ENCODE data around the gene PRRT1B.

GRCh38 chr9:131523086-131523388, 22.3 kb upstream of the PRRT1B start:
- TF ChIP-seq, protein P1, sequence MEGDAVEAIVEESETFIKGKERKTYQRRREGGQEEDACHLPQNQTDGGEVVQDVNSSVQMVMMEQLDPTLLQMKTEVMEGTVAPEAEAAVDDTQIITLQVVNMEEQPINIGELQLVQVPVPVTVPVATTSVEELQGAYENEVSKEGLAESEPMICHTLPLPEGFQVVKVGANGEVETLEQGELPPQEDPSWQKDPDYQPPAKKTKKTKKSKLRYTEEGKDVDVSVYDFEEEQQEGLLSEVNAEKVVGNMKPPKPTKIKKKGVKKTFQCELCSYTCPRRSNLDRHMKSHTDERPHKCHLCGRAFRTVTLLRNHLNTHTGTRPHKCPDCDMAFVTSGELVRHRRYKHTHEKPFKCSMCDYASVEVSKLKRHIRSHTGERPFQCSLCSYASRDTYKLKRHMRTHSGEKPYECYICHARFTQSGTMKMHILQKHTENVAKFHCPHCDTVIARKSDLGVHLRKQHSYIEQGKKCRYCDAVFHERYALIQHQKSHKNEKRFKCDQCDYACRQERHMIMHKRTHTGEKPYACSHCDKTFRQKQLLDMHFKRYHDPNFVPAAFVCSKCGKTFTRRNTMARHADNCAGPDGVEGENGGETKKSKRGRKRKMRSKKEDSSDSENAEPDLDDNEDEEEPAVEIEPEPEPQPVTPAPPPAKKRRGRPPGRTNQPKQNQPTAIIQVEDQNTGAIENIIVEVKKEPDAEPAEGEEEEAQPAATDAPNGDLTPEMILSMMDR (IDR thresholded peaks at IDR 0.05): no peak
- TF ChIP-seq POLR2A (IDR thresholded peaks at IDR 0.05): no peak

All from right lobe of liver (tissue), 4 donors.